Naive B cell (primary cell): ENCODE data around the gene CYGB. TPM values are rescaled to one million over a fixed set of nuclear protein-coding genes. Genes with fewer than 3 reads are reported as not detected.

Source experiments
- ATAC-seq, 2 donors: fragments of 150-1000 bp; cut with Tn5 transposase; 2 replicates each; pipeline ENCODE4 v1.10.0; 2021; ENCODE audit warnings: low read depth in 2 of 2, mild to moderate bottlenecking in 2 of 2, moderate library complexity in 2 of 2
- DNase-seq: peaks from one replicate; pipeline ENCODE4 v3.0.0; 2022
- H3K27ac Mint-ChIP-seq, 6 donors: one replicate each; pipeline ENCODE4 v1.8.0; 2020 to 2022; ENCODE audit warnings: mild to moderate bottlenecking in 6 of 6, mixed read lengths in 6 of 6, moderate library complexity in 5 of 6, inconsistent platforms in 2 of 6
- H3K27me3 Mint-ChIP-seq, 3 donors: one replicate each; pipeline ENCODE4 v1.8.0; 2021 to 2022; ENCODE audit warnings: mixed read lengths in 3 of 3, mild to moderate bottlenecking in 1 of 3
- H3K36me3 Mint-ChIP-seq, 2 donors: one replicate each; pipeline ENCODE4 v1.8.0; 2020 to 2022; ENCODE audit warnings: mixed read lengths in 2 of 2, inconsistent platforms in 1 of 2, mild to moderate bottlenecking in 1 of 2
- H3K4me1 Mint-ChIP-seq, 3 donors: one replicate each; pipeline ENCODE4 v1.8.0; 2020 to 2022; ENCODE audit warnings: mixed read lengths in 3 of 3, inconsistent platforms in 1 of 3, mild to moderate bottlenecking in 1 of 3, moderate library complexity in 1 of 3
- H3K4me3 Mint-ChIP-seq, 8 donors: one replicate each; pipeline ENCODE4 v1.8.0; 2020 to 2022; ENCODE audit warnings: mild to moderate bottlenecking in 8 of 8, mixed read lengths in 8 of 8, moderate library complexity in 8 of 8, inconsistent platforms in 2 of 8
- H3K9me3 Mint-ChIP-seq, 7 donors: one replicate each; pipeline ENCODE4 v1.8.0; 2020 to 2022; ENCODE audit warnings: mixed read lengths in 7 of 7, mild to moderate bottlenecking in 5 of 7, inconsistent platforms in 2 of 7, moderate library complexity in 1 of 7
- polyA plus RNA-seq, 6 donors: library from polyadenylated mRNA; unstranded; fragments of 300-500 nt; fragmentation: Illumina TruSeq; gene quantifications; one replicate each; pipeline ENCODE4 v1.2.3, GENCODE V29; 2021; ENCODE audit warnings: low read depth in 6 of 6

Gene CYGB
- polyA plus RNA-seq, 6 donors from 2014 or later: 0.21 to 2.4 (median 0.79) TPM

DNA sequence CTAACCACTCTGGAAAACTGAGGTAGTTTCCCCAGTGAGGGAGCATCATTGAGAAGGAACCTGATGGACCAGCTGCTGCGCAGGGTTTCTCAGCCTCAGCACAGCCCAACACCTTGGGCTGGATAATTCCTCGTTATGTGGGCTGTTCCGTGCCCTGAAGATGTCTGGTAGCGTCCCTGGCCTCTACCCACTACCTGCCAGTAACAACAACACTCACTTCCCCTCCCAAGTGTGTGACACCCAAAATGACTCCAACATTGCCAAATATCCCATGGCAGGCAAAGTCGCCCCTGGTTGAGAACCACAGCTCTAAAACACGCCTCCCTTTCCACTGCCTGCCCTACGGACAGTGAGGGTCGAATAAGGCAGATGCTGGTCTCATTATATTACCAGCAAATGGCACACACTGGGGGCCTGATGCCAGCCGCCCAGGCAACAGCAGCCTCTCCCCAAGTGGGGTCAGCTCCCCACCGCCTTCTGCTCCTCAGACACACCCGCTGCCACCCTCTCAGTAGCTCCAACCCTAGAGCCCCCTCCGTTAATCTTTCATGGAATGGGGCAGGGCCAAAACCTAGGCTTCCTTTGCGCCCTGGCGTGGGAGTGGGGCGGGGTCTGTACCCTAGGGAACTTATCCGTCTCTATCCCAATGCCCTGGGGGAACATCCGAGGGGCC is 37.3 kb downstream of the CYGB start:
- H3K4me1 Mint-ChIP-seq: peaks cover 65 to 68% (median 66%) of the 10 kb centered on the region in 3 donors
- H3K27me3 Mint-ChIP-seq: no peaks in the 10 kb centered on the region
- peak overlapping the region; percentile 84 to 100 (median 98) for H3K4me3 Mint-ChIP-seq
- peak overlapping the region; percentile 0 to 98 (median 93) for H3K27ac Mint-ChIP-seq
- no peak for DNase-seq
- H3K36me3 Mint-ChIP-seq: peaks cover 0 to 10% of the 10 kb centered on the region in 2 donors
- ATAC-seq: no peak
- H3K9me3 Mint-ChIP-seq: no peaks in the 10 kb centered on the region

DNA sequence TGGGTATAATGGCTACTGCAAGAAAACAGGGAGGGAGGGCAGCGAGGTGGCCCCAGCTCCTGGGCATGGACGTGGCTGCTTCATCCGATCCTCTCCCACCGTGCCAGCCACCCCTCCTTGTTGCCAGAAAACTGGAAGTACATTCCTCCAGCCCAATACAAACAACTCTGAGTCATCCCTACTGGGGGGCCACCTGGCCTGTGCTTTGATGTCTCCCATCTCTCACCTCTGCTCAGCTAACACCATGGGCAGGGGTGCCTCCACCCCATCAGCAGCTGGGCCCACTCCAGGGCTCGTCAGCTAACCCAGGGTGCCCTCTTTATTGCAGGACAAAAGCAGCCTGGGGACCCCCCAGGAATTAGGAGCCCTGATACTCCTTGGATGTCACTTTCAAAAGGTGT is 38.2 kb downstream of the CYGB start:
- Mint-ChIP-seq H3K4me3 (peak overlapping the region; percentile 84 to 100 (median 98)), H3K27me3 (no peaks in the 10 kb centered on the region), H3K36me3 (peaks cover 0 to 10% of the 10 kb centered on the region in 2 donors), H3K27ac (peak overlapping the region; percentile 93 to 99 (median 96)), H3K4me1 (peaks cover 65 to 77% (median 76%) of the 10 kb centered on the region in 3 donors), H3K9me3 (no peaks in the 10 kb centered on the region)
- ATAC-seq (no peak), DNase-seq (no peak)

- ATAC-seq (peak; percentile 29 to 34), DNase-seq (peak; percentile 63)
- Mint-ChIP-seq H3K27ac (peak overlapping the region; percentile 93 to 99 (median 96)), H3K36me3 (peaks cover 0 to 10% of the 10 kb centered on the region in 2 donors), H3K27me3 (no peaks in the 10 kb centered on the region), H3K4me1 (peaks cover 64 to 76% (median 76%) of the 10 kb centered on the region in 3 donors), H3K9me3 (no peaks in the 10 kb centered on the region), H3K4me3 (peak overlapping the region; percentile 84 to 100 (median 98))
Measured at GRCh38 chr17:76498876-76499251, 38.6 kb downstream of the CYGB start.

- H3K27ac Mint-ChIP-seq: peak overlapping the region; percentile 93 to 99 (median 96)
- H3K9me3 Mint-ChIP-seq: no peaks in the 10 kb centered on the region
- peak overlapping the region; percentile 84 to 100 (median 98) for H3K4me3 Mint-ChIP-seq
- H3K27me3 Mint-ChIP-seq: no peaks in the 10 kb centered on the region
- H3K4me1 Mint-ChIP-seq: peaks cover 70 to 81% (median 78%) of the 10 kb centered on the region in 3 donors
- peaks cover 0 to 10% of the 10 kb centered on the region in 2 donors for H3K36me3 Mint-ChIP-seq
- ATAC-seq: peak; percentile 3 to 4
- DNase-seq: no peak
Measured at GRCh38 chr17:76497979-76498875, 39.3 kb downstream of the CYGB start.

- H3K36me3 Mint-ChIP-seq: peaks cover 0 to 10% of the 10 kb centered on the region in 2 donors
- DNase-seq: no peak
- H3K4me3 Mint-ChIP-seq: peak overlapping the region; percentile 79 to 100 (median 96)
- no peak for ATAC-seq
- H3K27me3 Mint-ChIP-seq: no peaks in the 10 kb centered on the region
- H3K4me1 Mint-ChIP-seq: peaks cover 71 to 83% (median 79%) of the 10 kb centered on the region in 3 donors
- H3K9me3 Mint-ChIP-seq: no peaks in the 10 kb centered on the region
- peak overlapping the region in 5 of 6 donors; percentile 76 to 99 (median 96) for H3K27ac Mint-ChIP-seq
Measured at GRCh38 chr17:76497699-76497978, 39.9 kb downstream of the CYGB start.

DNA sequence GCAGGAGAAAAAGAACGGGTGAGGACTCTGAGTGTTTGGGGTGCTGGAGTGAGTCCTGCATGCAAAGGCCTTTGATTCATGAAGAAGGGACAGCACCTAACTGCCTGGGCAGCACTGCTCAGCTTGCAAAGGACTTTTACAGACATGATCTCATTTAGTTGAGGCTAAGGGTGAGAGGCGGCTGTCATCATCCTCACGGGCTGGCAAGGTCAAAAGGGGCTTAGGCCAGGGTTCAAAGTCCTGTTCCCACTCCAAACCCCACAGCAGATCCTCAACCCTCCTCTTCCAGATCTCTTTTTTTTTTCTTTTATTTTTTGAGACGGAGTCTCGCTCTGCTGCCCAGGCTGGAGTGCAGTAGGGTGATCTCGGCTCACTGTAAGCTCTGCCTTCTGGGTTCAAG is 41.0 kb downstream of the CYGB start:
- no peaks in the 10 kb centered on the region for H3K27me3 Mint-ChIP-seq
- peak overlapping the region in 5 of 6 donors; percentile 22 to 99 (median 81) for H3K27ac Mint-ChIP-seq
- peak overlapping the region; percentile 60 to 100 (median 96) for H3K4me3 Mint-ChIP-seq
- no peaks in the 10 kb centered on the region for H3K9me3 Mint-ChIP-seq
- H3K36me3 Mint-ChIP-seq: peaks cover 0 to 10% of the 10 kb centered on the region in 2 donors
- DNase-seq: no peak
- H3K4me1 Mint-ChIP-seq: peaks cover 71 to 83% (median 79%) of the 10 kb centered on the region in 3 donors
- no peak for ATAC-seq

DNA sequence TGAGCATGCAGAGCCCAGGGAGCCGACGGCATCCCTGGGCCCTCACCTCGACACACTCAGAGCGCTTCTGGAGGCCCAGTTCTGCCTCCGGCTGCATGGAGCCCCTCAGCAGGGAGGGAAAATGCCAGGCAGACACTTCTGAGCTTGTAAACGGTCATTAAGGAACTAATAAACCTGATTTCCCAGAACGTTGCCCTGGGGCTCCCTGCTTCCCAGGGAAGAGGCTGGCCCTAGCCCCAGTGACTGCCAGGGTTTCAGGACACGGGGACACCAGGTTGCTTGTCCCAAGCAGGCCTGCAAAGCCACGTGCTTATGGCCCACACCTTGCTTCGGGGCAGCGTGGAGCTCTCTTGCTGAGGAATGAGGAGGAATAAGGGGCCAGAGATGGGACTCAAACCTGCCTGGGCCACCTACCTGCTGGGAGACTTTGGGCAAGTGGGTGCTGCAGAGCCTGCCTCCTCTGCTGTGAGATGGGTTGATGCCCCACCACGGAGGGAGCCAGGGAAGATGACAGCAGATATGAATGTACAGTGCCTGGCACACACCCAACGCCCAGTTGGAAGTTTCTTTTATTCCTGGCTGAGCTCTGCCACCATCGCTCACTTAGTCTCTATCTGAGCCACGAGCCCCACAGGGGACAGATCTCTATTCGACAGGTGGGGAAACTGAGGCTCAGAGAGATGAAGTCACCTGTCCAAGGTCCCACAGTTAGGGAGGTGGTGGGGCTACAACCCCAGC is 41.7 kb downstream of the CYGB start:
- peaks cover 74 to 87% (median 84%) of the 10 kb centered on the region in 3 donors for H3K4me1 Mint-ChIP-seq
- H3K4me3 Mint-ChIP-seq: peak overlapping the region; percentile 55 to 100 (median 90)
- H3K9me3 Mint-ChIP-seq: no peaks in the 10 kb centered on the region
- no peak for DNase-seq
- ATAC-seq: no peak
- no peaks in the 10 kb centered on the region for H3K27me3 Mint-ChIP-seq
- peak overlapping the region in 5 of 6 donors; percentile 37 to 99 (median 89) for H3K27ac Mint-ChIP-seq
- H3K36me3 Mint-ChIP-seq: peaks cover 0 to 10% of the 10 kb centered on the region in 2 donors

- peak; percentile 11 to 19 for ATAC-seq
- Mint-ChIP-seq H3K27ac (peak overlapping the region; percentile 93 to 99 (median 96)), H3K27me3 (no peaks in the 10 kb centered on the region), H3K4me1 (peaks cover 70 to 100% (median 93%) of the 10 kb centered on the region in 3 donors), H3K9me3 (no peaks in the 10 kb centered on the region), H3K4me3 (peak overlapping the region; percentile 81 to 96 (median 91)), H3K36me3 (no peaks in the 10 kb centered on the region)
- DNase-seq: no peak
Measured at GRCh38 chr17:76493505-76494167, 43.9 kb downstream of the CYGB start.

GRCh38 chr17:76492989-76493501 is 44.5 kb downstream of the CYGB start:
- H3K9me3 Mint-ChIP-seq: no peaks in the 10 kb centered on the region
- ATAC-seq: peak; percentile 69 to 73
- peak; percentile 76 for DNase-seq
- peaks cover 64 to 99% (median 88%) of the 10 kb centered on the region in 3 donors for H3K4me1 Mint-ChIP-seq
- no peaks in the 10 kb centered on the region for H3K36me3 Mint-ChIP-seq
- H3K27ac Mint-ChIP-seq: peak overlapping the region; percentile 93 to 99 (median 96)
- H3K27me3 Mint-ChIP-seq: no peaks in the 10 kb centered on the region
- H3K4me3 Mint-ChIP-seq: peak overlapping the region; percentile 81 to 96 (median 91)

DNA sequence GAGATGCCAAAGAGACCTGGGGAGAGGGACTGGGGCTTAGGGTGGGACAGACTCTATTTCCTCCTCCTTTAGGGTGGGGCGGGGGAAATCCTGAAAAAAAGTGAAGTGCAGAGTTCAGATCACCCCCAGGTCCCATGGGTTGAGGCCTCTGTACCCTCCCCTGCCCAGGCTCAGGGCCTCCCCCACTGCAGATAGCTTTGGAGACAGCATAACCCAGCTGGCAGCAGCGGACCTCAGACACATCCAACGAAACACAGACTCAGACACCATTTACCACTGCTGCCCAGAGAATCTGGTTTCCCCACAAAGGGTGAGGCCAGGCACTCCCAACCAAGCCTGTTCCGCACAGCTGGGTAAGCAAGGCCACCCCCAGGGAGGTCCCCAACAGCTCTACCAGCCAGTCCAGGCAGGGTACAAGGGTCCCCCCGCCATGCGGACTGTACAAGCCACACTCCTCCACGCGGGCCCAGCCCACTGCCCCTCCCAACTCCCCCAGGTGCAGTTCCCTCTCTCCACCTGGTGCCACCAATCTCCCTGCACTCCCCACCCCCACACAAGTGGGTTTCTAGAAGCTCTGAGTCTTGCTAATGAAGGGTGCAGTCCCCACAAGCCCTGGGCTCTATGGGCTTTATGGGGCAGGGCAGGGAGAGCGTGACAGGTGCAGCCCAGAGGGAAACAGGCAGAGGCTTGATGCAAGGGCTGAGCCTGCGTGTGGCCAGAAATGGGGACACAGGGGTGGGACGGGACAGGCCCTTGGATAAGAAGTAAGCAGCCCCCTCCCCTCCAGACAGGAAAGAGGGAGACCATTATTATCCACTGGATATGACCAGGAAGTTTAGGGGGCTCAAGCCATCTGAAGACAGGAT is 45.2 kb downstream of the CYGB start:
- DNase-seq (peak; percentile 62), ATAC-seq (peak; percentile 51 to 55)
- peak overlapping the region; percentile 81 to 96 (median 91) for H3K4me3 Mint-ChIP-seq
- H3K27ac Mint-ChIP-seq: peak overlapping the region; percentile 96 to 99 (median 96)
- H3K36me3 Mint-ChIP-seq: no peaks in the 10 kb centered on the region
- H3K9me3 Mint-ChIP-seq: peaks cover 0 to 1% (median 0%) of the 10 kb centered on the region in 7 donors
- peaks cover 62 to 99% (median 88%) of the 10 kb centered on the region in 3 donors for H3K4me1 Mint-ChIP-seq
- no peaks in the 10 kb centered on the region for H3K27me3 Mint-ChIP-seq

DNA sequence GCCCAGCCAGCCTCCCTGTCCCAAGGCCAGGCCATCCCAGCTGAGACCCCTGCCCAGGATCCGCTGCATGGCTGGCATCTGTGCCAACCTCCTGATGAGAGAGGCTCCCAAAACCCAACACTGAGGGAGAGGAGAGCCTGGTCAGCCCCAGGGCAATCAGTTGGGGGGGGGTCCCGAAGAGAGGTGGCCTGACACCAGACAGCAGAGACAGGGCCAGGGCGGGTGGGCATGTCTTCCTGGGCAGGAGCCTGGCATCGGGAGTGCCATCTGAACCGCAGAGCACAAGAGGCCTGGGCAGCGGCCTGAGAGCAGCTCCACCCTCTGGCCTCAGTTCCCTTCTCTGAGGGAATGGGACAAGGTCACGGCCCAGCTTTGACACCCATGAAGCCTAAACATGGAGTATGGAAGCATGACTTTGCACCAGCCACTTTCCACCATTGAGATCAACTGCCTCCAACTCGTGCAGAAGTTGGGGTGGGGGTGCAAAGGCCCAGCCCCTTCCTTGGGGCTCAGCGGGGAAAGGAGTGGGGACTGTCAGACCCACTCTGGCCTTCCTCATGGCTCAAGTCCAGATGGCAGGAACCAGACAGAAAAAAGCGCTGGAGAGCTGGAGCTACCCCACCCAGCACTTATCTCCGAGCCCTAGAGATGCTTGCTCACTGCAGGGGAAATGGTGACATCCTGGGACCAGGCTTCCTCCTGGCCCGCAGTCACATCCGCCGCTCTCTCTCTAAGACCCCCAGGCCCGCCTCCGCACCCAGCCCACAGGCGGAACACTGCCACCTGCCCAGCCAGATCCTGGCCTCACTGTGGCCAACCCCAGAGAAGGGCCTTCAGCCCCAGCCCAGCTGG is 46.0 kb downstream of the CYGB start:
- peak overlapping the region; percentile 96 to 99 (median 96) for H3K27ac Mint-ChIP-seq
- no peaks in the 10 kb centered on the region for H3K36me3 Mint-ChIP-seq
- no peaks in the 10 kb centered on the region for H3K27me3 Mint-ChIP-seq
- H3K4me3 Mint-ChIP-seq: peak overlapping the region; percentile 81 to 96 (median 91)
- peaks cover 0 to 1% (median 0%) of the 10 kb centered on the region in 7 donors for H3K9me3 Mint-ChIP-seq
- ATAC-seq (peak; percentile 9 to 10), DNase-seq (no peak)
- peaks cover 54 to 93% (median 80%) of the 10 kb centered on the region in 3 donors for H3K4me1 Mint-ChIP-seq
